HG03103 (cell line): ENCODE results near the gene TSPAN3.

ENCODE experiments used
- ATAC-seq: cut with Tn5 transposase; IDR thresholded peaks from one replicate; pipeline ENCODE4 v1.9.1; 2021; ENCODE audit warnings: low read depth; ENCODE audit not compliant: unreplicated experiment

TSPAN3 gene

GRCh38 chr15:77057685-77058084 lies 13.2 kb downstream of the TSPAN3 start:
- no peak for ATAC-seq

GRCh38 chr15:77057072-77057471 lies 13.8 kb downstream of the TSPAN3 start:
- no peak for ATAC-seq

- ATAC-seq = no peak
Measured at GRCh38 chr15:77053709-77054108, 17.2 kb downstream of the TSPAN3 start.

- no peak for ATAC-seq
Measured at GRCh38 chr15:77052556-77052955, 18.4 kb downstream of the TSPAN3 start.

- no peak for ATAC-seq
Measured at GRCh38 chr15:77048135-77048876, 22.6 kb downstream of the TSPAN3 start.

- no peak for ATAC-seq
Measured at GRCh38 chr15:77046704-77047412, 24.1 kb downstream of the TSPAN3 start.

GRCh38 chr15:77045985-77046384 lies 24.9 kb downstream of the TSPAN3 start:
- no peak for ATAC-seq

GRCh38 chr15:77044228-77045042 lies 26.5 kb downstream of the TSPAN3 start:
- no peak for ATAC-seq

GRCh38 chr15:77042955-77043920 lies 27.7 kb downstream of the TSPAN3 start:
- ATAC-seq = no peak

GRCh38 chr15:77042245-77042919 lies 28.5 kb downstream of the TSPAN3 start:
- no peak for ATAC-seq

GRCh38 chr15:77040673-77041072 lies 30.2 kb downstream of the TSPAN3 start:
- ATAC-seq = no peak

GRCh38 chr15:77039848-77040247 lies 31.1 kb downstream of the TSPAN3 start:
- ATAC-seq = no peak

GRCh38 chr15:77039217-77039533 lies 31.7 kb downstream of the TSPAN3 start:
- no peak for ATAC-seq

GRCh38 chr15:77038312-77039216 lies 32.3 kb downstream of the TSPAN3 start:
- ATAC-seq = no peak

- ATAC-seq = no peak
Measured at GRCh38 chr15:77037388-77038209, 33.3 kb downstream of the TSPAN3 start.

- no peak for ATAC-seq
Measured at GRCh38 chr15:77036537-77037387, 34.1 kb downstream of the TSPAN3 start.

GRCh38 chr15:77035999-77036471 lies 34.9 kb downstream of the TSPAN3 start:
- no peak for ATAC-seq
